ENCODE data around the gene PHYHD1.

- TF ChIP-seq POLR2A (IDR thresholded peaks at IDR 0.05; ENCODE audit: low read depth, low read length) (no peak), POLR2AphosphoS5 (IDR thresholded peaks at IDR 0.05; ENCODE audit: insufficient read depth, low read depth, low read length) (no peak), CTCF (IDR thresholded peaks at IDR 0.05; ENCODE audit: extremely low read depth in 1 of 2, insufficient read depth in 1 of 2, low read depth in 1 of 2, low read length in 2 of 2) (no peak), MYC (IDR thresholded peaks at IDR 0.05; ENCODE audit: low read depth, low read length) (no peak), FOS (IDR thresholded peaks at IDR 0.05; ENCODE audit: borderline replicate concordance, insufficient read depth, low read length) (no peak), EZH2 (IDR thresholded peaks at IDR 0.05; ENCODE audit: borderline replicate concordance, low read depth, low read length, severe bottlenecking) (no peak), GATA2 (IDR thresholded peaks at IDR 0.05; ENCODE audit: insufficient read depth, insufficient read length, low read depth, low read length) (no peak), JUN (IDR thresholded peaks at IDR 0.05; ENCODE audit: borderline replicate concordance, insufficient read depth, insufficient read length, low read depth) (no peak)
- TF ChIP-seq, protein P1, sequence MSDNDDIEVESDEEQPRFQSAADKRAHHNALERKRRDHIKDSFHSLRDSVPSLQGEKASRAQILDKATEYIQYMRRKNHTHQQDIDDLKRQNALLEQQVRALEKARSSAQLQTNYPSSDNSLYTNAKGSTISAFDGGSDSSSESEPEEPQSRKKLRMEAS (IDR thresholded peaks at IDR 0.05; ENCODE audit: insufficient read depth, insufficient read length) = no peak
Measured at GRCh38 chr9:128969491-128969890, 48.7 kb downstream of the PHYHD1 start.
